ENCODE data around the gene CYP2A6.
"Not testable (repeated sequence)": the region's sequence is repeated elsewhere in the genome, so short reads cannot be mapped to it uniquely, and the experiment has no call there.

GRCh38 chr19:40842012-40842411, 8.2 kb downstream of the CYP2A6 start:
- TF ChIP-seq, protein P1, sequence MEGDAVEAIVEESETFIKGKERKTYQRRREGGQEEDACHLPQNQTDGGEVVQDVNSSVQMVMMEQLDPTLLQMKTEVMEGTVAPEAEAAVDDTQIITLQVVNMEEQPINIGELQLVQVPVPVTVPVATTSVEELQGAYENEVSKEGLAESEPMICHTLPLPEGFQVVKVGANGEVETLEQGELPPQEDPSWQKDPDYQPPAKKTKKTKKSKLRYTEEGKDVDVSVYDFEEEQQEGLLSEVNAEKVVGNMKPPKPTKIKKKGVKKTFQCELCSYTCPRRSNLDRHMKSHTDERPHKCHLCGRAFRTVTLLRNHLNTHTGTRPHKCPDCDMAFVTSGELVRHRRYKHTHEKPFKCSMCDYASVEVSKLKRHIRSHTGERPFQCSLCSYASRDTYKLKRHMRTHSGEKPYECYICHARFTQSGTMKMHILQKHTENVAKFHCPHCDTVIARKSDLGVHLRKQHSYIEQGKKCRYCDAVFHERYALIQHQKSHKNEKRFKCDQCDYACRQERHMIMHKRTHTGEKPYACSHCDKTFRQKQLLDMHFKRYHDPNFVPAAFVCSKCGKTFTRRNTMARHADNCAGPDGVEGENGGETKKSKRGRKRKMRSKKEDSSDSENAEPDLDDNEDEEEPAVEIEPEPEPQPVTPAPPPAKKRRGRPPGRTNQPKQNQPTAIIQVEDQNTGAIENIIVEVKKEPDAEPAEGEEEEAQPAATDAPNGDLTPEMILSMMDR (IDR thresholded peaks at IDR 0.05): not testable (repeated sequence)
- not testable (repeated sequence) for TF ChIP-seq POLR2A (IDR thresholded peaks at IDR 0.05; ENCODE audit: low read depth)

Data from esophagus muscularis mucosa (tissue), 3 donors.